B cell (primary cell): ENCODE results near the gene CALN1. TPM values are rescaled to one million over a fixed set of nuclear protein-coding genes. Genes with fewer than 3 reads are reported as not detected.

ENCODE experiments used
- ATAC-seq: fragments of 200-7000 bp; cut with Tn5 transposase; one replicate; pipeline ENCODE4 v1.10.0; 2021; ENCODE audit warnings: low read depth, mild to moderate bottlenecking, moderate number of reproducible peaks, moderate library complexity
- CTCF ChIA-PET: fragments of 350-600 bp; sonication (Branson Sonifier 250); formaldehyde crosslinking; loops from one replicate; lab custom pipeline; 2021; ENCODE audit warnings: antibody characterized with exemption, inconsistent platforms; lab: Charles Lee
- POLR2A ChIA-PET: fragments of 350-600 bp; sonication (Branson Sonifier 250); formaldehyde crosslinking; loops from one replicate; lab custom pipeline; 2021; ENCODE audit warnings: antibody characterized with exemption; lab: Charles Lee
- DNase-seq: peaks from one replicate; pipeline ENCODE4 v3.0.0; 2013
- H2AFZ ChIP-seq: 2 replicates; pipeline ENCODE4 v1.6.1; 2012; ENCODE audit warnings: mild to moderate bottlenecking, low read depth, low read length; ENCODE audit not compliant: insufficient read depth, poor library complexity, severe bottlenecking
- H3K27ac ChIP-seq, 2 donors: 1 replicate in 1 of 2; 2 replicates in 1 of 2; pipeline ENCODE4 v1.5.1; 2012 to 2013; ENCODE audit warnings: low read length in 2 of 2, mild to moderate bottlenecking in 2 of 2, moderate library complexity in 1 of 2
- H3K27me3 ChIP-seq, 4 experiments: fragments of 200-600 bp in 1 of 4; sonication (generic) in 1 of 4; replicated peaks in 1 of 4; 1 replicate in 2 of 4; 2 replicates in 2 of 4; pipeline versions ENCODE4 v1.6.1 to v1.7.0; 2013 to 2016; ENCODE audit warnings: low read length in 3 of 4, mild to moderate bottlenecking in 2 of 4, mixed read lengths in 1 of 4, moderate library complexity in 1 of 4; ENCODE audit not compliant: insufficient read depth in 4 of 4, control insufficient read depth in 3 of 4; ENCODE audit errors: control extremely low read depth in 1 of 4
- H3K36me3 ChIP-seq, 2 experiments: replicated peaks in 1 of 2; 1 replicate in 1 of 2; 2 replicates in 1 of 2; pipeline versions ENCODE4 v1.6.1 to v1.7.1; 2013; ENCODE audit warnings: low read length in 1 of 2; ENCODE audit not compliant: insufficient read depth in 2 of 2, control insufficient read depth in 1 of 2; ENCODE audit errors: control extremely low read depth in 1 of 2, extremely low read depth in 1 of 2
- H3K4me1 ChIP-seq, 2 donors: fragments of 200-600 bp in 1 of 2; sonication (generic) in 1 of 2; 1 replicate in 1 of 2; 2 replicates in 1 of 2; pipeline versions ENCODE4 v1.5.1 to v1.6.1; 2013 to 2017; ENCODE audit warnings: low read length in 2 of 2; ENCODE audit not compliant: control insufficient read depth in 2 of 2, insufficient read depth in 2 of 2
- H3K4me2 ChIP-seq: replicated peaks from 2 replicates; pipeline ENCODE3; 2012; ENCODE audit warnings: mild to moderate bottlenecking, low read depth, low read length; ENCODE audit not compliant: poor library complexity, severe bottlenecking
- H3K4me3 ChIP-seq, 5 experiments: fragments of 200-600 bp in 1 of 5; sonication (generic) in 1 of 5; 1 replicate in 3 of 5; 2 replicates in 2 of 5; pipeline versions ENCODE4 v1.5.1 to v1.7.0; 2011 to 2016; ENCODE audit warnings: low read length in 4 of 5, mild to moderate bottlenecking in 4 of 5, low read depth in 2 of 5, control low read depth in 1 of 5, moderate library complexity in 1 of 5; ENCODE audit not compliant: insufficient read depth in 1 of 5; ENCODE audit errors: control extremely low read depth in 1 of 5, extremely low read depth in 1 of 5
- H3K79me2 ChIP-seq: fragments of 200-600 bp; sonication (generic); one replicate; pipeline ENCODE4 v1.6.0; 2016; ENCODE audit warnings: low read length; ENCODE audit not compliant: control insufficient read depth, insufficient read depth
- H3K9ac ChIP-seq: fragments of 200-600 bp; sonication (generic); 2 replicates; pipeline ENCODE4 v1.6.1; 2017; ENCODE audit warnings: mild to moderate bottlenecking, low read length, moderate library complexity
- H3K9me3 ChIP-seq, 3 donors: one replicate each; pipeline versions ENCODE4 v1.6.1 to v1.7.1; 2013; ENCODE audit warnings: low read length in 2 of 3; ENCODE audit not compliant: control insufficient read depth in 2 of 3, insufficient read depth in 1 of 3; ENCODE audit errors: control extremely low read depth in 1 of 3
- H4K20me1 ChIP-seq: 2 replicates; pipeline ENCODE4 v1.6.0; 2012; ENCODE audit warnings: mild to moderate bottlenecking, low read length; ENCODE audit not compliant: insufficient read depth, control insufficient read depth, poor library complexity, severe bottlenecking
- H3K27ac Mint-ChIP-seq: one replicate; pipeline ENCODE4 v1.8.0; 2021; ENCODE audit warnings: mixed read lengths
- H3K27me3 Mint-ChIP-seq: one replicate; pipeline ENCODE4 v1.8.0; 2021; ENCODE audit warnings: mixed read lengths
- H3K4me1 Mint-ChIP-seq: one replicate; pipeline ENCODE4 v1.8.0; 2021; ENCODE audit warnings: mixed read lengths
- H3K4me3 Mint-ChIP-seq: one replicate; pipeline ENCODE4 v1.8.0; 2021; ENCODE audit warnings: mixed read lengths
- H3K9me3 Mint-ChIP-seq: one replicate; pipeline ENCODE4 v1.8.0; 2022; ENCODE audit warnings: mixed read lengths; ENCODE audit not compliant: insufficient read depth
- EZH2 ChIP-seq: IDR thresholded peaks from 2 replicates; pipeline ENCODE4 v1.6.1; 2012; ENCODE audit warnings: borderline replicate concordance, low read depth, mild to moderate bottlenecking, moderate library complexity, low read length; ENCODE audit not compliant: insufficient read depth, poor library complexity, severe bottlenecking
- WGBS: methylation state at CpG from one replicate; pipeline ENCODE4 v1.1.5; 2013; ENCODE audit warnings: missing lambda C conversion rate; ENCODE audit not compliant: insufficient coverage; 5-methylcytosine and 5-hydroxymethylcytosine counted together
- intact Hi-C: fragments of 100-400 bp; cut with micrococcal nuclease; formaldehyde crosslinking; loops from one replicate; pipeline ENCODE4 v1.10.0; 2022
- polyA plus RNA-seq: library from polyadenylated mRNA; depleted of rRNA; stranded (reverse); fragments of >200 nt; gene quantifications from 2 replicates; pipeline ENCODE4 v1.2.3, GENCODE V29; 2012
- total RNA-seq, 2 donors: library from RNA; stranded (reverse); fragments of 120-200 nt in 1 of 2; gene quantifications; 1 replicate in 1 of 2; 2 replicates in 1 of 2; pipeline versions ENCODE4 v1.2.3 to v1.2.4, GENCODE V29; 2013 to 2022
- TF ChIP-seq, protein P1 (sequence below): fragments of 200-600 bp; IDR thresholded peaks from one replicate; pipeline ENCODE4 v1.8.0; 2022; ENCODE audit warnings: antibody characterized with exemption, mild to moderate bottlenecking

Gene CALN1
- total and polyA plus RNA-seq, 2 donors (not counting 1 experiment from before 2014, with no cell fraction given): not detected

DNA sequence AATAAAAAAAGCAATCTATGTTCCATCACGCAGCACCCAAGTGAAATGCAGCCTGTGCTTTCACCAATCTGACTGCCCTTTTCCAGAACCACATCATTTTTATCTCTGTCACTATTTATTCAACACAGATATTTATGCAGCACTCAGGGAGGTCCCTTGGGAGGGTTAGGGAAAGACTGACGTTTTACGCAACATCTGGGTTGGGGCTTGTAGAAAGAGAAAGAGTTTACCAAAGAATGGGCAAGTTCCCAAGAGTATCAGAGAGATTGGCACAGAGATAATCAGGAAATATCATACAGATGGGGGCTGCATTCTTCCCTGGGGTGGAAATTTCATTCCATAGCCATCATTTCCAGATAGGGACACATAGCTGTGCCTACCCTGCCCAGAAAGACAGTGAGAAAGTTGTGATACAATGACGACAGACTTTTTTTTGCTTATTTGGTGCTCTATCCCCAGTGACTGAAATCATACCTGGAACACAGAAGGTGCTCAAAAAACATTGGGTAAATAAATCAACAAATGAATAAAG, 474.2 kb downstream of the CALN1 start:
- Histone ChIP-seq H4K20me1 (no peaks in the 10 kb centered on the region), H3K9ac (no peak overlapping the region), H3K79me2 (no peaks in the 10 kb centered on the region), H3K27ac (no peak overlapping the region), H3K27me3 (no peaks in the 10 kb centered on the region), H3K4me3 (no peak overlapping the region), H3K36me3 (no peaks in the 10 kb centered on the region), H2AFZ (no peak overlapping the region), H3K9me3 (peaks cover 0 to 22% (median 0%) of the 10 kb centered on the region in 3 donors), H3K4me1 (no peaks in the 10 kb centered on the region), H3K4me2 (no peak overlapping the region)
- CTCF ChIA-PET: no interaction called here
- H3K27me3 Mint-ChIP-seq: no peaks in the 10 kb centered on the region
- DNase-seq (no peak), ATAC-seq (no peak)
- H3K4me1 Mint-ChIP-seq: no peaks in the 10 kb centered on the region
- peaks cover 2% of the 10 kb centered on the region for H3K9me3 Mint-ChIP-seq
- H3K27ac Mint-ChIP-seq: no peak overlapping the region
- POLR2A ChIA-PET: no interaction called here
- intact Hi-C loops: no loop called here
- TF ChIP-seq, protein P1, sequence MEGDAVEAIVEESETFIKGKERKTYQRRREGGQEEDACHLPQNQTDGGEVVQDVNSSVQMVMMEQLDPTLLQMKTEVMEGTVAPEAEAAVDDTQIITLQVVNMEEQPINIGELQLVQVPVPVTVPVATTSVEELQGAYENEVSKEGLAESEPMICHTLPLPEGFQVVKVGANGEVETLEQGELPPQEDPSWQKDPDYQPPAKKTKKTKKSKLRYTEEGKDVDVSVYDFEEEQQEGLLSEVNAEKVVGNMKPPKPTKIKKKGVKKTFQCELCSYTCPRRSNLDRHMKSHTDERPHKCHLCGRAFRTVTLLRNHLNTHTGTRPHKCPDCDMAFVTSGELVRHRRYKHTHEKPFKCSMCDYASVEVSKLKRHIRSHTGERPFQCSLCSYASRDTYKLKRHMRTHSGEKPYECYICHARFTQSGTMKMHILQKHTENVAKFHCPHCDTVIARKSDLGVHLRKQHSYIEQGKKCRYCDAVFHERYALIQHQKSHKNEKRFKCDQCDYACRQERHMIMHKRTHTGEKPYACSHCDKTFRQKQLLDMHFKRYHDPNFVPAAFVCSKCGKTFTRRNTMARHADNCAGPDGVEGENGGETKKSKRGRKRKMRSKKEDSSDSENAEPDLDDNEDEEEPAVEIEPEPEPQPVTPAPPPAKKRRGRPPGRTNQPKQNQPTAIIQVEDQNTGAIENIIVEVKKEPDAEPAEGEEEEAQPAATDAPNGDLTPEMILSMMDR: no peak
- no peak for TF ChIP-seq EZH2
- H3K4me3 Mint-ChIP-seq: no peak overlapping the region
- no CpG with 5 or more reads among the region's 4 CpGs for WGBS

DNA sequence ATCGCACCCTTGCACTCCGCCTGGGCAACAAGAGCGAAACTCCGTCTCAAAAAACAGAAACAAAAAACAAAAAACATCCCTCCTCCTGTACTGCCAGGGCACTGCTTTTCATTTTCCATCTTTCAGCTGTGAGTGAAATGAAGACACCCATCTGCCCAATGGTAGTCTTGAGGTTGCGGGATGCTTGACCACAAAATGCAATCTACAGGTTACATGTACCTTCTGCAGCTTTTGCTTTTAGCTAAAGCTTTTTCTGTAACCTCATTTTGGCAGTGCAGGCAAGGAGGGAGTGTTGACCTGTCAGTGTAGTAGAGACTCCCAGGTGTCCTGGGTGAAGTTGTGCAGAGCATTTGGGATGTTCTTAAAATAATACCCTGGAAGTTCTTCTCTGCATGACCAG, 476.5 kb downstream of the CALN1 start:
- H3K27me3 ChIP-seq: no peaks in the 10 kb centered on the region
- CTCF ChIA-PET: no interaction called here
- H4K20me1 ChIP-seq: no peaks in the 10 kb centered on the region
- H3K79me2 ChIP-seq: no peaks in the 10 kb centered on the region
- H3K4me1 ChIP-seq: no peaks in the 10 kb centered on the region
- no peaks in the 10 kb centered on the region for H3K36me3 ChIP-seq
- Mint-ChIP-seq H3K9me3 (peaks cover 2% of the 10 kb centered on the region), H3K27me3 (no peaks in the 10 kb centered on the region), H3K4me1 (no peaks in the 10 kb centered on the region), H3K27ac (no peak overlapping the region), H3K4me3 (no peak overlapping the region)
- no peak for DNase-seq
- POLR2A ChIA-PET: no interaction called here
- no peak overlapping the region for H3K27ac ChIP-seq
- H2AFZ ChIP-seq: no peak overlapping the region
- H3K4me2 ChIP-seq: no peak overlapping the region
- no peak overlapping the region for H3K9ac ChIP-seq
- H3K9me3 ChIP-seq: peaks cover 0 to 21% (median 0%) of the 10 kb centered on the region in 3 donors
- no peak for ATAC-seq
- WGBS: 100% methylated on average over 5 of the region's 5 CpGs
- intact Hi-C loops: no loop called here
- TF ChIP-seq EZH2: no peak
- no peak overlapping the region for H3K4me3 ChIP-seq
